HCT116 (cell line): ENCODE measurements around the gene FAM78B. TPM values are rescaled to one million over a fixed set of nuclear protein-coding genes. Genes with fewer than 3 reads are reported as not detected.

Experiments
- ATAC-seq: fragments of 200-7000 bp; cut with Tn5 transposase; 2 replicates; pipeline ENCODE4 v1.9.1; 2020; ENCODE audit warnings: mild to moderate bottlenecking, moderate library complexity
- BruUV-seq: library from RNA; stranded (reverse); fragments of 400-500 nt; replicated peaks from 2 replicates; lab custom pipeline; 2021; lab: Mats Ljungman, UMichigan
- CTCF ChIA-PET: fragments of 300-600 bp; sonication (Branson Sonifier 250); formaldehyde crosslinking; loops from one replicate; lab custom pipeline; 2021; ENCODE audit warnings: antibody characterized with exemption; lab: Charles Lee
- POLR2A ChIA-PET: fragments of 300-600, 350-600 bp; sonication (Branson Sonifier 250); formaldehyde crosslinking; loops from one replicate; lab custom pipeline; 2021; ENCODE audit warnings: antibody characterized with exemption; lab: Charles Lee
- RAD21 ChIA-PET, 2 experiments: fragments of 300-600 bp; sonication (Branson Sonifier 250); formaldehyde crosslinking; loops; one replicate each; lab custom pipeline; 2023; ENCODE audit warnings: low total read pairs in 2 of 2; ENCODE audit not compliant: uncharacterized antibody in 2 of 2, unreplicated experiment in 2 of 2, low non-redundant PET in 1 of 2; lab: Charles Lee
- DNase-seq: peaks from one replicate; pipeline ENCODE4 v3.0.0-alpha.2; 2010; ENCODE audit warnings: low read depth, low spot score
- H2AFZ ChIP-seq: fragments of 200-600 bp; shearing (Covaris generic), sonication (generic); 2 replicates; pipeline ENCODE4 v1.6.1; 2017; ENCODE audit warnings: low read depth, mixed run types, mixed read lengths, antibody characterized with exemption, low read length; ENCODE audit not compliant: poor library complexity, severe bottlenecking
- H3K27ac ChIP-seq: 2 replicates; pipeline ENCODE4 v1.5.1; 2012; ENCODE audit warnings: low read depth, low read length
- H3K27me3 ChIP-seq: fragments of 200-600 bp; sonication (generic); 2 replicates; pipeline ENCODE4 v1.6.1; 2016; ENCODE audit warnings: mixed run types, low read length, mixed read lengths; ENCODE audit not compliant: insufficient read depth
- H3K36me3 ChIP-seq, 2 experiments: fragments of 200-500 bp in 1 of 2; fragments of 200-600 bp in 1 of 2; sonication (Bioruptor generic) in 1 of 2; sonication (generic) in 1 of 2; 2 replicates each; pipeline versions ENCODE4 v1.5.1 to v1.6.1; 2014 to 2016; ENCODE audit warnings: low read length in 2 of 2, inconsistent platforms in 1 of 2, mixed read lengths in 1 of 2, mixed run types in 1 of 2; ENCODE audit not compliant: insufficient read depth in 2 of 2, control insufficient read depth in 1 of 2
- H3K4me1 ChIP-seq, 2 experiments: fragments of 200-600 bp in 1 of 2; sonication (generic) in 1 of 2; 2 replicates each; pipeline versions ENCODE4 v1.5.1 to v1.6.1; 2012 to 2017; ENCODE audit warnings: low read length in 2 of 2, inconsistent platforms in 1 of 2, mild to moderate bottlenecking in 1 of 2, mixed read lengths in 1 of 2, mixed run types in 1 of 2, moderate library complexity in 1 of 2; ENCODE audit not compliant: insufficient read depth in 2 of 2, control insufficient read depth in 1 of 2
- H3K4me2 ChIP-seq: fragments of 200-600 bp; sonication (generic); 2 replicates; pipeline ENCODE4 v1.6.1; 2017; ENCODE audit warnings: mixed run types, low read length, mixed read lengths
- H3K4me3 ChIP-seq, 2 experiments: fragments of 200-600 bp in 1 of 2; sonication (generic) in 1 of 2; replicated peaks in 1 of 2; 2 replicates each; pipeline ENCODE4 v1.5.1; 2011 to 2016; ENCODE audit warnings: low read length in 2 of 2, control low read depth in 1 of 2, low read depth in 1 of 2, mild to moderate bottlenecking in 1 of 2, mixed read lengths in 1 of 2, mixed run types in 1 of 2
- H3K79me2 ChIP-seq: fragments of 200-600 bp; sonication (generic); 2 replicates; pipeline ENCODE4 v1.6.1; 2017; ENCODE audit warnings: mild to moderate bottlenecking, mixed run types, low read length, moderate library complexity, mixed read lengths; ENCODE audit not compliant: insufficient read depth
- H3K9ac ChIP-seq: fragments of 200-600 bp; sonication (generic); 2 replicates; pipeline ENCODE4 v1.6.1; 2016; ENCODE audit warnings: low read length, mixed read lengths
- H3K9me2 ChIP-seq: fragments of 200-600 bp; sonication (generic), shearing (Covaris generic); 2 replicates; pipeline ENCODE4 v1.6.1; 2017; ENCODE audit warnings: mixed run types, mild to moderate bottlenecking, moderate library complexity; ENCODE audit not compliant: insufficient read depth
- H3K9me3 ChIP-seq, 2 experiments: fragments of 200-500 bp in 1 of 2; fragments of 200-600 bp in 1 of 2; sonication (Bioruptor generic) in 1 of 2; sonication (generic) in 1 of 2; 2 replicates each; pipeline ENCODE4 v1.6.1; 2014 to 2017; ENCODE audit warnings: low read length in 2 of 2, mixed read lengths in 2 of 2, inconsistent platforms in 1 of 2, low read depth in 1 of 2, mild to moderate bottlenecking in 1 of 2, mixed run types in 1 of 2, moderate library complexity in 1 of 2; ENCODE audit not compliant: control insufficient read depth in 1 of 2, insufficient read depth in 1 of 2
- H4K20me1 ChIP-seq: fragments of 200-600 bp; sonication (generic), shearing (Covaris generic); 2 replicates; pipeline ENCODE4 v1.6.1; 2017; ENCODE audit warnings: mixed run types, mild to moderate bottlenecking, moderate library complexity; ENCODE audit not compliant: insufficient read depth
- ATF3 ChIP-seq: IDR thresholded peaks from 2 replicates; pipeline ENCODE4 v1.6.1; 2012
- CBX3 ChIP-seq: IDR thresholded peaks from 2 replicates; pipeline ENCODE4 v1.6.1; 2012; ENCODE audit warnings: low read depth
- EGR1 ChIP-seq: IDR thresholded peaks from 2 replicates; pipeline ENCODE4 v1.6.1; 2012; ENCODE audit warnings: low read depth
- FOSL1 ChIP-seq: IDR thresholded peaks from 2 replicates; pipeline ENCODE4 v1.6.1; 2012; ENCODE audit warnings: low read depth
- JUND ChIP-seq: IDR thresholded peaks from 2 replicates; pipeline ENCODE4 v1.6.1; 2012
- RAD21 ChIP-seq: IDR thresholded peaks from 2 replicates; pipeline ENCODE4 v1.6.1; 2012; ENCODE audit warnings: low read depth, mild to moderate bottlenecking
- TCF7L2 ChIP-seq: IDR thresholded peaks from 2 replicates; pipeline ENCODE4 v1.7.0; 2011; ENCODE audit warnings: borderline replicate concordance, inconsistent platforms; ENCODE audit not compliant: insufficient read depth, insufficient read length; ENCODE audit errors: extremely low read depth
- ZBTB33 ChIP-seq: IDR thresholded peaks from 2 replicates; pipeline ENCODE4 v1.6.1; 2011; ENCODE audit warnings: mild to moderate bottlenecking, low read length, moderate library complexity; ENCODE audit not compliant: insufficient replicate concordance; ENCODE audit errors: extremely low read depth
- ZNF274 ChIP-seq: fragments of 200-500 bp; sonication (Bioruptor generic); IDR thresholded peaks from 2 replicates; pipeline ENCODE4 v1.6.1; 2014; ENCODE audit warnings: mild to moderate bottlenecking, low read depth, low read length, inconsistent platforms
- intact Hi-C: fragments of 100-400 bp; cut with micrococcal nuclease; formaldehyde crosslinking; loops from 2 replicates; pipeline ENCODE4 v1.10.0; 2022
- total RNA-seq: library from RNA; stranded (reverse); gene quantifications from one replicate; pipeline ENCODE4 v1.2.1, GENCODE V29; 2021; ENCODE audit not compliant: unreplicated experiment

FAM78B gene
- total RNA-seq, 1 experiment from 2014 or later, result 1.4 TPM

DNA sequence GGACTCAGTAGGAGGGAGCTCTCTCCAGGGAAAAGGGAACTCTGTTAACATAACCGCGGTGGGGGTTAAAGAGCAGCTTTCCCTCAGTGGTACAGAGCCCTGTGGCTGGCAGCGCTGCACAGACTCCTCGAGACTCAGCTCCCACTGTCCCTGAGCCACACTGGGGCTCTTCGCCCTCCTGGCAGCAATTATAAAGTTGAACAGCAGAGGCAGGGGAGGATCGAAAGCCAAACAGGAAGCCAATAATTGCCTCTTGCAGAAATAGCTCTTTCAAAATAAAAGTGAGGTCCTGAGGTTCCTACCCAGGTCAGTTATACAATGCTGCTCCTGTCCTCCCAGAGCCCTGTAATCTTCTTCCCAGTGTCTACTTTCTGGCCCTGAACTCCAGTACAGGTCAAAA, 77.0 kb downstream of the FAM78B start (continued):
- TF ChIP-seq ATF3 (no peak), JUND (no peak)

DNA sequence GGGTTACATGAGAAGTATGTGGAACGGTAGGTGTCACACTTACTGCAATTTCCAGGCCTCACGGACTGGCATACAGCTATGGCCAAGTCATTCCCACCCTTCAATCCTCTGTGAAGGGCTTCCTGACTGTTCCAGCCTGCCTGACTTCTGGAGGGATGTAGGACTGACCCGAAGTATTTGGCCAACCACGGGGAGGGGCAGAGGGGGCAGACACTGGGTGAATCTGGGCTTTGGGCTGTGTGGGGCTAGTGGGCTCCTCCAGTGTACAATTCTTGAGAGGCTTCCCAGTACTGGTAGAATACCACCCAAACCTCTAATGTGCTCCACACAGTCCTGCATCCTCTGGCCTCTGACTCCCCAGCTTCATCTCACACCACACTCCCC, 78.2 kb downstream of the FAM78B start:
- intact Hi-C loops, result no loop called here
- Histone ChIP-seq H3K4me1 (no peaks in the 10 kb centered on the region), H4K20me1 (no peaks in the 10 kb centered on the region), H3K79me2 (no peaks in the 10 kb centered on the region), H2AFZ (no peak overlapping the region), H3K9ac (no peak overlapping the region), H3K36me3 (no peaks in the 10 kb centered on the region), H3K27ac (no peak overlapping the region), H3K4me2 (no peak overlapping the region)
- CTCF ChIA-PET, result no interaction called here
- no peak for ATAC-seq
- TF ChIP-seq CBX3, result no peak
- no peak for TF ChIP-seq JUND
- no peak for TF ChIP-seq FOSL1
- no peak for TF ChIP-seq RAD21
- no peak for TF ChIP-seq ATF3
- TF ChIP-seq, all 23 proteins: peak for 0
- Histone ChIP-seq H3K27me3 (peaks cover 9% of the 10 kb centered on the region; the same call in 1 of the 2 replicates), H3K9me3 (no peaks in the 10 kb centered on the region), H3K4me3 (no peak overlapping the region), H3K9me2 (no peaks in the 10 kb centered on the region)
- ChIA-PET RAD21 (no interaction called here), POLR2A (no interaction called here)
- BruUV-seq, result no TSS peak
- DNase-seq, result no peak

DNA sequence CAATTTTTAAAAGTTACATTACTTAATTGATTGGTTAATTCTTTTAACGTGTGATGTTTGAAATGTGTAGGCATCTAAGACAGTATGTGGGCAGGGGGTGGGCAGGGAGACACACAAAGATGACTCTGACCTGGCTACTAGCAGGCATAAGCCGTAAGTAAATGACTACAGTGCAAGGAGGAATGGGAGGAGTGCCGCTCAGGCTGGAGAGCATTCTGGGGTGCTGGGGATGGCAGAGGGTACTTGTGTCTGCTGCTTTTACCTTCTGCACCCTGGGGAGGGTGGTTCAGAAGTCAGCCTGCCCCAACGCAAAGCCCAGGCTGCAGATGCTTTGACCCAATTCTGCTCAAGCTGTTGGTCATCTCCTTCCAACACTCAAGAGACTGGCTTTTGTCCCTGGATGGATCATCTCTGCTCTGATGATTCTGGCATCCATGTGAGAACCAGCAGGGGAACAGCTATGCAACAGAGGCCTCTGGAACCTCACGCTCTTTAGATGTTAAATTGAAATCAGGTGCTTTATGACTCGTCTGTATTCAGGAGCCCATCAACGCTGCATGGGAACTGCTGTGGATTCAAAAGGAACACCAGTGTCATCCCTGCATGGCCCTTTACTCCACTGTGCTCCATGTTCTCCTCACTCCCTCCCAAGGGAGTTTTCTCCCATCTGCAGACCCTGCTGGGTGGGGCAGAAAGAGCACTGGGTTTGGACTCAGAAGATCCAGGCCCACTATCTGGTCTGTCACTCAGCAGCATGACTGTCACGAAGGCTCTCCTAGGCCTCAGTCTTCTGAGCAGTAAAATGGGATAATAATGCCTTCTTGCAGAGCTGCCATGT, 78.8 kb downstream of the FAM78B start:
- TF ChIP-seq TCF7L2 (no peak), ZNF274 (no peak), FOSL1 (no peak), ZBTB33 (no peak), CBX3 (no peak), EGR1 (no peak)
- POLR2A ChIA-PET, result no interaction called here
- Histone ChIP-seq H3K36me3 (no peaks in the 10 kb centered on the region), H3K27me3 (peaks cover 9% of the 10 kb centered on the region; the same call in 1 of the 2 replicates), H3K9me3 (no peaks in the 10 kb centered on the region), H3K9me2 (no peaks in the 10 kb centered on the region), H3K9ac (no peak overlapping the region), H4K20me1 (no peaks in the 10 kb centered on the region), H3K27ac (no peak overlapping the region), H3K4me1 (no peaks in the 10 kb centered on the region), H3K79me2 (no peaks in the 10 kb centered on the region), H3K4me2 (no peak overlapping the region), H3K4me3 (no peak overlapping the region), H2AFZ (no peak overlapping the region)
- no TSS peak for BruUV-seq
- intact Hi-C loops, result no loop called here
- RAD21 ChIA-PET, result no interaction called here
- ATAC-seq (no peak), DNase-seq (no peak)
- CTCF ChIA-PET, result no interaction called here
